Measurements from ENCODE around the gene NR1D1. TPM values are rescaled to one million over a fixed set of nuclear protein-coding genes. Genes with fewer than 3 reads are reported as not detected.
A peak's percentile ranks its signal among the peaks of the same experiment; 100 is the strongest.

The NR1D1 gene
- polyA plus RNA-seq, 1 experiment: 0.62 TPM

DNA sequence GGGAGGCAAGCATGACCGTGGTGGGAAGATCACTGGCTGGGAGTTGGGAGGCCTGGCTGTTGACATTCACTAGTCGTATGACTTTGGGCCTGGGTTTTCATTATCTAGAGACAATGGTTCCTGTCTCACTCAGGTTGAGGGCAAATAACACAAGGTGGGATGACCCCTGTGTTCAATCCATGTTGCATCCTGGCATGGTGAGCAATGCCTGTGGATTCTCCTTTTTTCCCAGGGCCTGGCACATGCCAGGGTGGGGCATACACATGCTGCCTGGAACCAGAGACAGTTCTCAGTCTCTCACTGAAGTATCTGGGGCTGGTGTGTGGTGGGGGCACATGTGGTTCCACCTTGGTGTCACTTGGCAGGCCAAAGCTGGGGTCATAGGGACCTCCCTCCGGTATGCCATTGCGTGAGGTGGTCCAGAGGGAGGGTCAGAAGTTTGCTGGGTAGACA, 32.2 kb downstream of the NR1D1 start:
- POLR2A ChIA-PET: interaction anchor here (1.1 to 1.4 kb wide), 3 partner anchors 14 to 43 kb away, joined by 3 to 5 read pairs (median 5); partner anchors contain the start of genes MED24 and NR1D1
- Histone ChIP-seq H3K4me3 (ENCODE audit: low read depth, low read length) (peak overlapping the region; percentile 45), H3K9me3 (ENCODE audit: control insufficient read depth, insufficient read depth, low read length) (no peaks in the 10 kb centered on the region; the same call in 1 of the 2 replicates), H3K27me3 (ENCODE audit: control insufficient read depth, insufficient read depth, low read length) (no peaks in the 10 kb centered on the region), H3K27ac (ENCODE audit: low read depth, low read length) (peak overlapping the region; percentile 65)
- TF ChIP-seq, protein P1, sequence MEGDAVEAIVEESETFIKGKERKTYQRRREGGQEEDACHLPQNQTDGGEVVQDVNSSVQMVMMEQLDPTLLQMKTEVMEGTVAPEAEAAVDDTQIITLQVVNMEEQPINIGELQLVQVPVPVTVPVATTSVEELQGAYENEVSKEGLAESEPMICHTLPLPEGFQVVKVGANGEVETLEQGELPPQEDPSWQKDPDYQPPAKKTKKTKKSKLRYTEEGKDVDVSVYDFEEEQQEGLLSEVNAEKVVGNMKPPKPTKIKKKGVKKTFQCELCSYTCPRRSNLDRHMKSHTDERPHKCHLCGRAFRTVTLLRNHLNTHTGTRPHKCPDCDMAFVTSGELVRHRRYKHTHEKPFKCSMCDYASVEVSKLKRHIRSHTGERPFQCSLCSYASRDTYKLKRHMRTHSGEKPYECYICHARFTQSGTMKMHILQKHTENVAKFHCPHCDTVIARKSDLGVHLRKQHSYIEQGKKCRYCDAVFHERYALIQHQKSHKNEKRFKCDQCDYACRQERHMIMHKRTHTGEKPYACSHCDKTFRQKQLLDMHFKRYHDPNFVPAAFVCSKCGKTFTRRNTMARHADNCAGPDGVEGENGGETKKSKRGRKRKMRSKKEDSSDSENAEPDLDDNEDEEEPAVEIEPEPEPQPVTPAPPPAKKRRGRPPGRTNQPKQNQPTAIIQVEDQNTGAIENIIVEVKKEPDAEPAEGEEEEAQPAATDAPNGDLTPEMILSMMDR (IDR thresholded peaks at IDR 0.05; ENCODE audit: low read depth, low read length): no peak
- DNase-seq (ENCODE audit: low read depth, low spot score): no peak
- CTCF ChIA-PET: interaction anchor here (1.3 kb wide), 1 partner anchor 18 kb away, joined by 5 read pairs; no protein-coding TSS in a partner anchor

DNA sequence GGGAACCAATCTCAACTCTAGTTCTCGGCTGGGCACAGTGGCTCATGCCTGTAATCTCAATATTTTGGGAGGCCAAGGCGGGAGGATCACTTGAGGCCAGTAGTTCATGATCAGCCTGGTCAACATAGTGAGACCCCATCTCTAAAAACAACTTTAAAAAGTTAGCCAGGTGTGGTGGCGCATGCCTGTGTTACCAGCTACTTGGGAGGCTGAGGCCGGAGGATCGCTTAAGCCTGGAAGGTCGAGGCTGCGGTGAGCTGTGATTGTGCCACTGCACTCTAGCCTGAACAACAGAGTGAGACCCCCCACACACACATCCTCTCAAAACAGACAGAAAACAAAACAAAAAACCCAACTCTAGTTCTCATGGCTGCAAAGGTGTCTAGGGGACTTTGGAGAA, 32.7 kb downstream of the NR1D1 start:
- no peak for DNase-seq (ENCODE audit: low read depth, low spot score)
- ChIA-PET POLR2A (no interaction called here), CTCF (interaction anchor here (4.9 kb wide), 1 partner anchor 7 kb away, joined by 60 read pairs; no protein-coding TSS in a partner anchor)
- TF ChIP-seq, protein P1 (IDR thresholded peaks at IDR 0.05; ENCODE audit: low read depth, low read length): no peak
- Histone ChIP-seq H3K4me3 (ENCODE audit: low read depth, low read length) (no peak overlapping the region), H3K9me3 (ENCODE audit: control insufficient read depth, insufficient read depth, low read length) (no peaks in the 10 kb centered on the region; the same call in 1 of the 2 replicates), H3K27me3 (ENCODE audit: control insufficient read depth, insufficient read depth, low read length) (no peaks in the 10 kb centered on the region), H3K27ac (ENCODE audit: low read depth, low read length) (peak overlapping the region; percentile 11)

DNA sequence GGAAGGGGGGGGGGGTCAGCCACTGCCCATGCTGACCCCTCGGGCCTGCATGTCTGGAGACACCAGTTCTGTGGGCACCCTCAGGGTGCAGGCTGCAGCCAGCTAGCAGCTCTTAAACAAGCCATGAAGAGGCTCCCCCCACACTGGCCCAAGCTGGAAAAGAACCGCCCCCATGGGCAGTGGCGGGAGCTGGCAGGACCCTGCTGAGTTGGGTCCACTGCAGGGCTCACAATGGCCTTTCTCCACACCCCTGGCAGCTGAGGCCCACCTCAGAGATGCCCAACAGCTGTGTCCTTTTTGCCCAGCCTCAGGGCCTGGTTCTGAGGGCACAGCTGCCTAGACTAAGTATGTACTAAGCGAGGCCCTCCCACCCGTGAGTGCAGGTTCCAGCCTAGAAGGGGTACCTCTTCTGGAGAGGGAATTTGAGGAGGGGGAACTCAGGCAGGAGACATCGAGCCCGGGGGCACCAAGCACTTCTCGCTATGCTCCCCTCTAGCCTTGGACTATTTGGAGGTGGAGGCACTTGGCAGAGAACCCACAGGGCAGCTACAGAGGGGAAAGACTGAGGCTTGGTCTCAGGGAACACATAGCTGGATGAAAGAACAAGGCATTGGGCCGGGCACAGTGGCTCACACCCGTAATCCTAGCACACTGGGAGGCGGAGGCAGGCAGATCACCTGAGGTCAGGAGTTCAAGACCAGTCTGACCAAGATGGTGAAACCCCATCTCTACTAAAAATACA, 34.4 kb downstream of the NR1D1 start:
- TF ChIP-seq, protein P1 (IDR thresholded peaks at IDR 0.05; ENCODE audit: low read depth, low read length): no peak
- no peak for DNase-seq (ENCODE audit: low read depth, low spot score)
- no peaks in the 10 kb centered on the region; the same call in 1 of the 2 replicates for H3K9me3 ChIP-seq (ENCODE audit: control insufficient read depth, insufficient read depth, low read length)
- no peak overlapping the region for H3K27ac ChIP-seq (ENCODE audit: low read depth, low read length)
- ChIA-PET POLR2A (interaction anchor here (0.8 to 2.1 kb wide), 8 partner anchors 9 to 49 kb away, joined by 3 to 10 read pairs (median 5); partner anchors contain the start of genes MED24 and NR1D1), CTCF (interaction anchor here (1.0 to 4.9 kb wide), 6 partner anchors 9 to 47 kb away, joined by 3 to 60 read pairs (median 8); no protein-coding TSS in a partner anchor)
- H3K4me3 ChIP-seq (ENCODE audit: low read depth, low read length): no peak overlapping the region
- peaks cover 3% of the 10 kb centered on the region for H3K27me3 ChIP-seq (ENCODE audit: control insufficient read depth, insufficient read depth, low read length)

DNA sequence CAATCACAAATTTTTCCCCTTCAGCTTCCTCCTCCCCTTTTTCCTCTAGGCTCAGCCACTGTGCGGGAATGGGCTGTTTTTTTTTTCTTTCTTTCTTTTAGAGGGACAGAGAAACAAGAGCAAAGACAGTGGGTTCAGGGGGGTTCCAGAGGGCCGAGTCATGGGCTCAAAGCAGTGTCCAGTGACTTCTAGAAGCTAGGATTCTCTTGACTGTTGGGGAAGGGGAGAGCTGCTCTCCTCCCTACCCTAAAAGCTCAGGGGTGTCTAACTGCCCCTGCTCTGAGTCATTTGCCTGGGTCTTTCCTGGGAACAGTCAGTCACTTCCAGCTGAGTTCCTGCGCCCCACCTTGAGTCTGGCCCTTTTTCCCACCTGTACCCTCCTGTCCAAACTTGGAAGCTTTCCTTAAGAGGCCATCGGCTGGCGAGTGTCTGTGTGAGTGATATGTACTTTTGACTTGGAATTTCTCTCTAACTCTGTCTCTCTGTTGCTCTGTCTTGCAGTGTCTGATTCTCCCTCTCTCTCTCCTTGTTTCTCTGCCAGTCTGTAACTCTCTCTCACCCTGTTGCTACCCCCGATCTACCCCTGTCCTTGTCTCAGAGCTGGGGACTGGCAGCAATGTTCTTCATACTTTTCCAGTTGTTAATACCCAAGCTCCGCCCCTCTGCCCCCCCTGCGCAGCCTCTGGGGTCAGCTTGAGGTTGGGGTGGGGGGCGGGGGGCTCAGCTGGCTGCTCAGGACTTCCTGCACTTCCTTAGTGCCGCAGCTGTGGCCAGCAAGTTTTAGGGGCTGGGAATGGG, 35.2 kb downstream of the NR1D1 start:
- TF ChIP-seq, protein P1 (IDR thresholded peaks at IDR 0.05; ENCODE audit: low read depth, low read length): no peak
- Histone ChIP-seq H3K27me3 (ENCODE audit: control insufficient read depth, insufficient read depth, low read length) (peaks cover 3% of the 10 kb centered on the region), H3K27ac (ENCODE audit: low read depth, low read length) (peak overlapping the region; percentile 39), H3K9me3 (ENCODE audit: control insufficient read depth, insufficient read depth, low read length) (no peaks in the 10 kb centered on the region; the same call in 1 of the 2 replicates), H3K4me3 (ENCODE audit: low read depth, low read length) (peak overlapping the region; percentile 90)
- POLR2A ChIA-PET: interaction anchor here (0.8 to 2.1 kb wide), 9 partner anchors 10 to 59 kb away, joined by 3 to 9 read pairs (median 5); partner anchors contain the start of genes MED24 and NR1D1
- CTCF ChIA-PET: interaction anchor here (1.0 to 4.9 kb wide), 7 partner anchors 9 to 48 kb away, joined by 3 to 60 read pairs (median 5); no protein-coding TSS in a partner anchor
- DNase-seq (ENCODE audit: low read depth, low spot score): no peak

All from AG04450 (cell line).